ENCODE measurements around the gene TLE3. TPM values are rescaled to one million over a fixed set of nuclear protein-coding genes. Genes with fewer than 3 reads are reported as not detected.

TLE3 gene
- total RNA-seq, 1 experiment from 2014 or later, result 98.2 TPM

GRCh38 chr15:70068783-70069565 lies 28.7 kb downstream of the TLE3 start:
- Mint-ChIP-seq H3K4me3 (no peak overlapping the region), H3K4me1 (peaks cover 4 to 20% of the 10 kb centered on the region in 2 experiments; a peak in 2 of 4 replicates), H3K9me3 (no peaks in the 10 kb centered on the region), H3K27me3 (ENCODE audit: low read depth) (no peaks in the 10 kb centered on the region), H3K36me3 (ENCODE audit: insufficient read depth in 1 of 3, low read depth in 3 of 3) (peaks cover 30 to 85% (median 80%) of the 10 kb centered on the region in 3 experiments; a peak in 6 of 7 replicates), H3K27ac (no peak overlapping the region)
- Histone ChIP-seq H2BK12ac (ENCODE audit: insufficient read length, low read depth, low read length) (no peak overlapping the region), H2BK120ac (ENCODE audit: low read depth, low read length, poor library complexity, severe bottlenecking) (no peak overlapping the region), H3K23me2 (ENCODE audit: insufficient read length, low read depth, low read length, poor library complexity, severe bottlenecking) (no peaks in the 10 kb centered on the region), H3K14ac (ENCODE audit: insufficient read depth, low read length) (no peak overlapping the region), H4K20me1 (ENCODE audit: control insufficient read depth, insufficient read depth, insufficient read length) (peaks cover 4% of the 10 kb centered on the region), H2BK5ac (ENCODE audit: insufficient read length, low read length) (no peak overlapping the region), H4K5ac (ENCODE audit: insufficient read length, low read depth, low read length) (no peak overlapping the region), H3K56ac (ENCODE audit: insufficient read length, low read depth, low read length) (no peak overlapping the region), H2BK20ac (ENCODE audit: low read depth, low read length, poor library complexity, severe bottlenecking) (no peak overlapping the region), H3K79me2 (ENCODE audit: insufficient read depth, low read length) (no peaks in the 10 kb centered on the region), H3K23ac (ENCODE audit: insufficient read length, low read depth, low read length) (no peak overlapping the region), H3T11ph (ENCODE audit: low read length) (no peak overlapping the region), H3K9me3 (ENCODE audit: control insufficient read depth, low read depth, low read length) (no peaks in the 10 kb centered on the region), H3K18ac (ENCODE audit: insufficient read length, low read depth, low read length) (no peak overlapping the region), H3K27me3 (ENCODE audit: insufficient read depth, low read length) (no peaks in the 10 kb centered on the region), H3K79me1 (ENCODE audit: insufficient read depth, low read depth, low read length, poor library complexity, severe bottlenecking) (no peaks in the 10 kb centered on the region), H2AFZ (ENCODE audit: low read length) (no peak overlapping the region), H4K91ac (ENCODE audit: insufficient read length, low read depth, low read length) (no peak overlapping the region), H4K8ac (replicated peaks; ENCODE audit: insufficient read length, low read depth, low read length) (no peak overlapping the region), H3K4ac (ENCODE audit: low read depth, low read length) (no peak overlapping the region), H2BK15ac (ENCODE audit: low read depth, low read length) (no peak overlapping the region), H3K4me1 (ENCODE audit: insufficient read depth, low read length) (no peaks in the 10 kb centered on the region), H3K9ac (ENCODE audit: extremely low read depth, insufficient read length, low read length) (no peak overlapping the region), H3K4me2 (ENCODE audit: insufficient read depth, insufficient read length, low read length) (no peak overlapping the region), H2AK5ac (ENCODE audit: insufficient read length, low read length) (no peak overlapping the region), H3K27ac (ENCODE audit: insufficient read length, low read depth, low read length) (no peak overlapping the region)
- WGBS (ENCODE audit: extremely low coverage, insufficient read length, low lambda C conversion rate), result no CpG with 5 or more reads among the region's 9 CpGs
- no peak for TF ChIP-seq CTCF (conservative IDR thresholded peaks at IDR 0.05)
- DNase-seq, result no peak

Measured in H9 (cell line).